Peyer's patch (tissue), 4 donors: ENCODE results near the gene CDHR1. TPM values are rescaled to one million over a fixed set of nuclear protein-coding genes. Genes with fewer than 3 reads are reported as not detected.

Source experiments
- DNase-seq, 3 donors: peaks; one replicate each; pipeline ENCODE4 v3.0.0-alpha.2; 2017 to 2019
- H3K27ac ChIP-seq, 4 donors: fragments of 200-600 bp; sonication (generic); one replicate each; pipeline ENCODE4 v1.5.1; 2016 to 2019
- H3K27me3 ChIP-seq, 2 donors: fragments of 200-600 bp; sonication (generic); one replicate each; pipeline ENCODE4 v1.5.1; 2019
- H3K36me3 ChIP-seq, 3 donors: fragments of 200-600 bp; sonication (generic); one replicate each; pipeline ENCODE4 v1.5.1; 2016 to 2019
- H3K4me1 ChIP-seq, 4 donors: fragments of 200-600 bp; sonication (generic); one replicate each; pipeline ENCODE4 v1.5.1; 2016 to 2019
- H3K4me3 ChIP-seq, 4 donors: fragments of 200-600 bp; sonication (generic); 1 replicate in 3 of 4; 2 replicates in 1 of 4; pipeline ENCODE4 v1.5.1; 2016 to 2019; ENCODE audit warnings: mild to moderate bottlenecking in 1 of 4
- H3K9me3 ChIP-seq, 4 donors: fragments of 200-600 bp; sonication (generic); one replicate each; pipeline ENCODE4 v1.5.1; 2016 to 2019; ENCODE audit warnings: mild to moderate bottlenecking in 1 of 4
- POLR2A ChIP-seq, 2 donors: fragments of 450-650 bp; IDR thresholded peaks; one replicate each; pipeline ENCODE4 v1.5.1; 2017; ENCODE audit warnings: antibody characterized with exemption in 2 of 2, mild to moderate bottlenecking in 2 of 2, moderate library complexity in 2 of 2
- total RNA-seq, 4 donors: library from RNA; depleted of rRNA; stranded (reverse); fragments of >200 nt; gene quantifications; one replicate each; pipeline ENCODE4 v1.1.0, GENCODE V29; 2016
- TF ChIP-seq, protein P1 (sequence below), 6 experiments: fragments of 450-650 bp in 4 of 6; fragments of 200-600 bp in 2 of 6; sonication (generic) in 1 of 6; IDR thresholded peaks; one replicate each; pipeline ENCODE4 v1.5.1; 2017 to 2019; ENCODE audit warnings: antibody characterized with exemption in 6 of 6, mild to moderate bottlenecking in 3 of 6, moderate library complexity in 1 of 6

Gene CDHR1
- total RNA-seq, 4 donors from 2014 or later, result 22.6 to 87.0 (median 59.9) TPM

DNA sequence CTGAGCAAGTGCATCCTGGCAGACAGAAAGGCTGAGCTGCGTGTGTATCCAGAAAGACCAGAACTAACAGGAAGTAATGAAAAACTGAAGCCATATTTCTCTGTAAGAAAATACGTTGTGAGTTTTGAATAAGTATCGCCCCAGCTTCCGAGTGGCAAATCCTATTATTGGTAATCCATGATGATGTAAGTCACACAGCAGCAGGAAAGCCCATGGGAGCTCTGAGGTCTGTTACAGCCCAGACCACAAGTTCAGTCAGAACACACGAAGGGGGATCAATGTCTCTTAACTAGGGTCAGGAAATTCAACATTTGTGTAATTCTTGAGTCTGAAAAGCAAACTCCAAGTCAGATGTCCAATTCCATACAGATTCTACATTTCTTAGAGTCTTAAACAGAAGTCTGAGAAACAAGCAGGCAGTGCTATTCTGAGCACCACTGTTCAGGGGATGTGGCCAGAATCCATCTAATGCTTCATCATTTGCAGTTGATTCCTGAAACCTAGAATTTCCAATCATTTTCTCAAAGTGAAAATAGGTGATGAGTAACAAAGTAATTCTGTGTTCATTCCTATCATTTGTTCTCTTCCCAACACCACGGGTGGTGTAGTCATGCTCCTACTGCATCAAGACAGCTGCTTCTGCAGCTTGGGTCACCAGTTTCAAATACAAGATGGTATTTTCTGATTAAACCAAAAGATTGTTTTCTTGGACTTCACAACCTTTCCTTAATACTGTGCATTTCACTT, 31.3 kb downstream of the CDHR1 start, which contains the start of gene LRIT2:
Gene LRIT2, minus strand, starts transcription at position 118 of the 747 bp plus-strand sequence. Its CDS starts 24 bp downstream, at position 94.
- no peaks in the 10 kb centered on the region for H3K9me3 ChIP-seq
- no peaks in the 10 kb centered on the region for H3K36me3 ChIP-seq
- no peak within 1 kb of the TSS for H3K4me3 ChIP-seq
- no peak within 1 kb of the TSS for H3K27ac ChIP-seq
- no peaks in the 10 kb centered on the region for H3K4me1 ChIP-seq
- H3K27me3 ChIP-seq, result no peaks in the 10 kb centered on the region
- TF ChIP-seq POLR2A (IDR thresholded peaks at IDR 0.05), result no peak
- TF ChIP-seq, protein P1, sequence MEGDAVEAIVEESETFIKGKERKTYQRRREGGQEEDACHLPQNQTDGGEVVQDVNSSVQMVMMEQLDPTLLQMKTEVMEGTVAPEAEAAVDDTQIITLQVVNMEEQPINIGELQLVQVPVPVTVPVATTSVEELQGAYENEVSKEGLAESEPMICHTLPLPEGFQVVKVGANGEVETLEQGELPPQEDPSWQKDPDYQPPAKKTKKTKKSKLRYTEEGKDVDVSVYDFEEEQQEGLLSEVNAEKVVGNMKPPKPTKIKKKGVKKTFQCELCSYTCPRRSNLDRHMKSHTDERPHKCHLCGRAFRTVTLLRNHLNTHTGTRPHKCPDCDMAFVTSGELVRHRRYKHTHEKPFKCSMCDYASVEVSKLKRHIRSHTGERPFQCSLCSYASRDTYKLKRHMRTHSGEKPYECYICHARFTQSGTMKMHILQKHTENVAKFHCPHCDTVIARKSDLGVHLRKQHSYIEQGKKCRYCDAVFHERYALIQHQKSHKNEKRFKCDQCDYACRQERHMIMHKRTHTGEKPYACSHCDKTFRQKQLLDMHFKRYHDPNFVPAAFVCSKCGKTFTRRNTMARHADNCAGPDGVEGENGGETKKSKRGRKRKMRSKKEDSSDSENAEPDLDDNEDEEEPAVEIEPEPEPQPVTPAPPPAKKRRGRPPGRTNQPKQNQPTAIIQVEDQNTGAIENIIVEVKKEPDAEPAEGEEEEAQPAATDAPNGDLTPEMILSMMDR (IDR thresholded peaks at IDR 0.05), result no peak
- no peak for DNase-seq

DNA sequence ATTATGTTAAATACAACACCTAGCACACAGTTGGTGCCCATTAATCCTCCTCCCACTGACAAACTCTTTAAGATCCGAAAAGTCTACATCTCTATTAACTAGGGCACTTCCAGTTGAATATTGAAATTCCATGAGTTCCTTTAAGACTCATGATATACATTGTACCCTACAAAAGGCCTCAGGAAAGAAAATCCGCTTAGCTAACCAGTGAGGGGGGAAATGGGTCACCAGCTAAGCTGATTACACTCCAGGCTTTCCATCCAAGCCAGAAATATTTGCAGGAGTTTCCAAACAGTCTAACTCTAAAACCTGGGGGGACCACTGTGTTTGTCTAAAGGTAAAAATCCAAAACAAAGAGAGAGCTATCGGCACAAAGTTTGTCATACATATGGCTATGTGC, 32.3 kb downstream of the CDHR1 start:
- Histone ChIP-seq H3K27ac (no peak overlapping the region), H3K9me3 (peaks cover 0 to 3% (median 0%) of the 10 kb centered on the region in 4 donors), H3K36me3 (no peaks in the 10 kb centered on the region), H3K4me1 (no peaks in the 10 kb centered on the region), H3K27me3 (no peaks in the 10 kb centered on the region), H3K4me3 (no peak overlapping the region)
- DNase-seq, result no peak
- no peak for TF ChIP-seq POLR2A (IDR thresholded peaks at IDR 0.05)
- TF ChIP-seq, protein P1 (IDR thresholded peaks at IDR 0.05), result no peak

DNA sequence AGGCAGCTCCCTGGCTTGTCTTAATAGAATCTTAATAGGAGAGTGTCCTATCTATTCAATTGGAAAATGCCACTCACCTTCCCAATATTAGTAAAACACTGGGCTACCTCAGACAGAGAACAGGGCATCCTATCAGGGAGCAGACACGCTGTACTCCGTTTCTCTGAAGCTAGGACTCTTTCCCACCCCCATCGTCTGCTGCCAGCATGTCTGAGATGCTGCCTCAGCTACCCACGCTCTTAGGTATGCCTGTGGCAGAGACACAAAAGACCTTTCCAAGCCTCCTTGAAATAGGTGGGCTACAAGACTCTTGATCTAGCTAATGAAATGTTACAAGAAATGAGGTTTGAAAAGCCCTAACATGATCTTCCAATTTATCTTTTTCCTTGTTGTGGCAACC, 33.5 kb downstream of the CDHR1 start:
- H3K27ac ChIP-seq, result no peak overlapping the region
- no peak for DNase-seq
- TF ChIP-seq POLR2A (IDR thresholded peaks at IDR 0.05), result no peak
- TF ChIP-seq, protein P1 (IDR thresholded peaks at IDR 0.05), result no peak
- H3K4me1 ChIP-seq, result no peaks in the 10 kb centered on the region
- peaks cover 0 to 3% (median 0%) of the 10 kb centered on the region in 4 donors for H3K9me3 ChIP-seq
- H3K27me3 ChIP-seq, result no peaks in the 10 kb centered on the region
- H3K36me3 ChIP-seq, result no peaks in the 10 kb centered on the region
- H3K4me3 ChIP-seq, result no peak overlapping the region

DNA sequence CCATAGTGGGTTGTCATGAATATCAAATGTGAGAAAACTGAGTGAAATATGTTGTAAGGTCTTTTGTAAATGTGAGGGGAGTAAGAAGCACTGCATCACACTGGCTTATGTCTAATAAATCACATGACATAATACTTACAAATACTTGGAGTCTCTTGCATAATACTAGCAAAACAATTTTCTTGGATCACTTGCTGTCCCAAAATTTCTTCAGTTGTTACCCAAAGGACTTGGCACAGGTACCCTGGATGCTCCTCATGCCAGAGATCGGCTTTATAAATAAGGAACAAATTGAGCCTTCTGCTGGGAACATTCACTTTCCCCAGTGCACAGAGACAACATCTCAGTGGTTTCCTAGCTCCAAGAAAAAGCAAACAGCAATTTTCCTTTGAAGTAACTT, 36.0 kb downstream of the CDHR1 start:
- no peak for DNase-seq

DNA sequence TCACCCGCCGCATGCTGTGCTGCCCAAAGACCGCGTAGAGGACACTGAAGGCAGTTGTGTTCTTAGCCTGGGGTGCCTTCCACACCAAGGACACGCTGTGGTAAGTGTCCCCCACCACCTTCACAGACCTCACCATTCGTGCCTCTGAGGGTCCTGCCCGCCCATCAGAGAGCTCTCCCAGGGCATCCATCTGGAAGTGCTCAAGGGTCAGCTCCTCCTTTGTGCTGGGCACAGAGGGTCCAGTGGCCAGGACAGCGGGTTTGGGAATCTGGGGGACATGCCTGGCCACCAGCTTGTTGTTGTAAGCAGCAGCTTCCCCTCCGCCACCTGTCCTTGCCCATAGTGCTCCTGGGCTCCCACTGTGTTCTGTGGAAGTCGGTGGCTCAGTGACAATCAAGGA, 38.0 kb downstream of the CDHR1 start:
- no peak for DNase-seq
- TF ChIP-seq, protein P1 (IDR thresholded peaks at IDR 0.05), result no peak
- TF ChIP-seq POLR2A (IDR thresholded peaks at IDR 0.05), result no peak
- Histone ChIP-seq H3K4me3 (no peak overlapping the region), H3K4me1 (no peaks in the 10 kb centered on the region), H3K27ac (no peak overlapping the region), H3K27me3 (no peaks in the 10 kb centered on the region), H3K36me3 (no peaks in the 10 kb centered on the region), H3K9me3 (peaks cover 0 to 3% (median 0%) of the 10 kb centered on the region in 4 donors)

More for the DNA sequence above, 36.0 kb downstream of the CDHR1 start:
- Histone ChIP-seq H3K4me1 (no peaks in the 10 kb centered on the region), H3K9me3 (peaks cover 0 to 3% (median 0%) of the 10 kb centered on the region in 4 donors), H3K4me3 (no peak overlapping the region), H3K27ac (no peak overlapping the region), H3K36me3 (no peaks in the 10 kb centered on the region), H3K27me3 (no peaks in the 10 kb centered on the region)
- TF ChIP-seq, protein P1 (IDR thresholded peaks at IDR 0.05), result no peak
- TF ChIP-seq POLR2A (IDR thresholded peaks at IDR 0.05), result no peak
